Thyroid gland (tissue), 4 donors: ENCODE results near the gene STAG1.

ENCODE experiments used
- CTCF ChIP-seq, 6 experiments: fragments of 200-600 bp in 3 of 6; fragments of 450-650 bp in 3 of 6; sonication (generic) in 3 of 6; IDR thresholded peaks; one replicate each; pipeline ENCODE4 v1.5.1; 2016 to 2019; ENCODE audit warnings: antibody characterized with exemption in 6 of 6, mild to moderate bottlenecking in 2 of 6, inconsistent platforms in 1 of 6, moderate library complexity in 1 of 6
- POLR2A ChIP-seq, 2 donors: fragments of 450-650 bp; IDR thresholded peaks; one replicate each; pipeline ENCODE4 v1.6.1; 2017; ENCODE audit warnings: antibody characterized with exemption in 2 of 2, mild to moderate bottlenecking in 2 of 2, moderate library complexity in 1 of 2

GRCh38 chr3:136716629-136717028, 35.5 kb downstream of the STAG1 start:
- TF ChIP-seq CTCF (IDR thresholded peaks at IDR 0.05) (no peak), POLR2A (IDR thresholded peaks at IDR 0.05) (no peak)
